Measurements from ENCODE around the gene SHMT2. TPM values are rescaled to one million over a fixed set of nuclear protein-coding genes. Genes with fewer than 3 reads are reported as not detected.

The SHMT2 gene
- total RNA-seq, 1 donor from 2014 or later, result 197 TPM

GRCh38 chr12:57187222-57188089 is 42.1 kb upstream of the SHMT2 start:
- no peak overlapping the region for H3K27ac ChIP-seq (ENCODE audit: low read depth, low read length)
- H2AFZ ChIP-seq (ENCODE audit: low read depth, low read length), result no peak overlapping the region
- no peaks in the 10 kb centered on the region for H3K27me3 ChIP-seq (ENCODE audit: insufficient read depth, low read length)
- peaks cover 82% of the 10 kb centered on the region for H4K20me1 ChIP-seq (ENCODE audit: insufficient read depth, low read length)
- FAIRE-seq (no peak), DNase-seq (ENCODE audit: low read depth) (no peak)
- H3K27me3 Mint-ChIP-seq (ENCODE audit: low read depth, unreplicated experiment), result no peaks in the 10 kb centered on the region
- no peaks in the 10 kb centered on the region for H3K4me1 ChIP-seq (ENCODE audit: insufficient read depth, low read length)
- H3K4me3 Mint-ChIP-seq (ENCODE audit: unreplicated experiment), result no peak overlapping the region
- TF ChIP-seq, protein P1, sequence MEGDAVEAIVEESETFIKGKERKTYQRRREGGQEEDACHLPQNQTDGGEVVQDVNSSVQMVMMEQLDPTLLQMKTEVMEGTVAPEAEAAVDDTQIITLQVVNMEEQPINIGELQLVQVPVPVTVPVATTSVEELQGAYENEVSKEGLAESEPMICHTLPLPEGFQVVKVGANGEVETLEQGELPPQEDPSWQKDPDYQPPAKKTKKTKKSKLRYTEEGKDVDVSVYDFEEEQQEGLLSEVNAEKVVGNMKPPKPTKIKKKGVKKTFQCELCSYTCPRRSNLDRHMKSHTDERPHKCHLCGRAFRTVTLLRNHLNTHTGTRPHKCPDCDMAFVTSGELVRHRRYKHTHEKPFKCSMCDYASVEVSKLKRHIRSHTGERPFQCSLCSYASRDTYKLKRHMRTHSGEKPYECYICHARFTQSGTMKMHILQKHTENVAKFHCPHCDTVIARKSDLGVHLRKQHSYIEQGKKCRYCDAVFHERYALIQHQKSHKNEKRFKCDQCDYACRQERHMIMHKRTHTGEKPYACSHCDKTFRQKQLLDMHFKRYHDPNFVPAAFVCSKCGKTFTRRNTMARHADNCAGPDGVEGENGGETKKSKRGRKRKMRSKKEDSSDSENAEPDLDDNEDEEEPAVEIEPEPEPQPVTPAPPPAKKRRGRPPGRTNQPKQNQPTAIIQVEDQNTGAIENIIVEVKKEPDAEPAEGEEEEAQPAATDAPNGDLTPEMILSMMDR (IDR thresholded peaks at IDR 0.05; ENCODE audit: insufficient read depth, low read depth, low read length), result no peak
- no peak for TF ChIP-seq EZH2 (IDR thresholded peaks at IDR 0.05; ENCODE audit: insufficient read depth, low read length)
- no peaks in the 10 kb centered on the region for H3K9me3 ChIP-seq (ENCODE audit: insufficient read depth, low read depth, low read length)
- no peak overlapping the region for H3K4me3 ChIP-seq (ENCODE audit: insufficient read depth, low read depth, low read length)
- H3K79me2 ChIP-seq (ENCODE audit: insufficient read depth, low read length), result no peaks in the 10 kb centered on the region
- H3K9me3 Mint-ChIP-seq (ENCODE audit: unreplicated experiment), result no peaks in the 10 kb centered on the region
- peaks cover 46% of the 10 kb centered on the region for H3K36me3 ChIP-seq (ENCODE audit: insufficient read depth, low read length)
- H3K36me3 Mint-ChIP-seq (ENCODE audit: low read depth, unreplicated experiment), result peaks cover 32% of the 10 kb centered on the region
- H3K4me2 ChIP-seq (ENCODE audit: low read length), result no peak overlapping the region
- H3K9ac ChIP-seq (ENCODE audit: low read length), result no peak overlapping the region
- H3K27ac Mint-ChIP-seq (ENCODE audit: unreplicated experiment), result no peak overlapping the region
- peaks cover 5% of the 10 kb centered on the region for H3K4me1 Mint-ChIP-seq (ENCODE audit: low read depth, unreplicated experiment)

DNA sequence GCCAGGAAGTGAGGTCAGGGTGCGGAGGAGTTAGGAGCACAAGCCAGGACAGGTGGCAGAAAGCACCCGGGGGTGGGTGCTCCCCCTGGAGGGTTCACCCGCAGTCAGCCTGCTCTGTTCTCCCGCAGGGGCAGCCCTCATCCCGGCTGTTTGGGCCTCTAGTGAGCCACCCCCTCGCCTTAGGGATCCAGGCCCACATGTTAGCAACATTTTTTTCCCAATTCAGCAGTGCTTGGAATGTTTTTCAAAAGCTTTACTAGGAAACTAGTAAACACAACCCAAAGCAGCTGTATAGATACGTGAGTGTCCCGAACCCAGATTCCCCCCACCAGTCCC is 41.5 kb upstream of the SHMT2 start:
- DNase-seq (ENCODE audit: low read depth) (no peak), FAIRE-seq (no peak)
- H3K27me3 Mint-ChIP-seq (ENCODE audit: low read depth, unreplicated experiment), result no peaks in the 10 kb centered on the region
- Histone ChIP-seq H3K4me2 (ENCODE audit: low read length) (no peak overlapping the region), H3K27ac (ENCODE audit: low read depth, low read length) (no peak overlapping the region), H4K20me1 (ENCODE audit: insufficient read depth, low read length) (peaks cover 78% of the 10 kb centered on the region), H3K4me1 (ENCODE audit: insufficient read depth, low read length) (no peaks in the 10 kb centered on the region), H3K9ac (ENCODE audit: low read length) (no peak overlapping the region), H3K9me3 (ENCODE audit: insufficient read depth, low read depth, low read length) (no peaks in the 10 kb centered on the region), H3K27me3 (ENCODE audit: insufficient read depth, low read length) (no peaks in the 10 kb centered on the region), H2AFZ (ENCODE audit: low read depth, low read length) (no peak overlapping the region), H3K79me2 (ENCODE audit: insufficient read depth, low read length) (no peaks in the 10 kb centered on the region), H3K4me3 (ENCODE audit: insufficient read depth, low read depth, low read length) (no peak overlapping the region), H3K36me3 (ENCODE audit: insufficient read depth, low read length) (peaks cover 46% of the 10 kb centered on the region)
- no peak for TF ChIP-seq EZH2 (IDR thresholded peaks at IDR 0.05; ENCODE audit: insufficient read depth, low read length)
- TF ChIP-seq, protein P1 (IDR thresholded peaks at IDR 0.05; ENCODE audit: insufficient read depth, low read depth, low read length), result no peak
- no peaks in the 10 kb centered on the region for H3K4me1 Mint-ChIP-seq (ENCODE audit: low read depth, unreplicated experiment)
- no peaks in the 10 kb centered on the region for H3K9me3 Mint-ChIP-seq (ENCODE audit: unreplicated experiment)
- no peak overlapping the region for H3K4me3 Mint-ChIP-seq (ENCODE audit: unreplicated experiment)
- peaks cover 32% of the 10 kb centered on the region for H3K36me3 Mint-ChIP-seq (ENCODE audit: low read depth, unreplicated experiment)
- no peak overlapping the region for H3K27ac Mint-ChIP-seq (ENCODE audit: unreplicated experiment)

DNA sequence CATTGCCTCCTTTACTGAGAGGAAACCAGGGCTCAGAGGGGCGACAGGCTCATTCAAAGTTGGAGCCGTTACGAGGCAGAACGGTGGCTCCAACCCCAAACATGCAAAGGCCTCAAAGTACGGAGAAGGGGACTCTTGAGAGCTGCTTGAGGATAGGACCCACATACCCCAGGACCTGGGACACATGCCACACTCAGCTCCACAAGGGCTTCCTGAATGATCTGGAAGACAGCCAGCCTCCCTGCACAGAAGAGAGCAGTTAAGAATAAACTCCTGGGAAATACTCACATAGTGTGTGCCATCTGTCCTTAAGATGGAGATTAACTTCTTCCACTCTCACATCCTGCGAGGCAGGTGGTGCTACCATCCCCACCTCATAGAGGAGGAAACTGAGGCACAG is 39.5 kb upstream of the SHMT2 start:
- Histone ChIP-seq H3K27ac (ENCODE audit: low read depth, low read length) (no peak overlapping the region), H4K20me1 (ENCODE audit: insufficient read depth, low read length) (peaks cover 70% of the 10 kb centered on the region), H3K27me3 (ENCODE audit: insufficient read depth, low read length) (no peaks in the 10 kb centered on the region), H3K4me1 (ENCODE audit: insufficient read depth, low read length) (no peaks in the 10 kb centered on the region), H3K36me3 (ENCODE audit: insufficient read depth, low read length) (peaks cover 47% of the 10 kb centered on the region), H3K9ac (ENCODE audit: low read length) (no peak overlapping the region), H3K4me2 (ENCODE audit: low read length) (no peak overlapping the region), H3K9me3 (ENCODE audit: insufficient read depth, low read depth, low read length) (no peaks in the 10 kb centered on the region), H3K79me2 (ENCODE audit: insufficient read depth, low read length) (no peaks in the 10 kb centered on the region), H2AFZ (ENCODE audit: low read depth, low read length) (no peak overlapping the region), H3K4me3 (ENCODE audit: insufficient read depth, low read depth, low read length) (no peak overlapping the region)
- Mint-ChIP-seq H3K4me3 (ENCODE audit: unreplicated experiment) (no peak overlapping the region), H3K27me3 (ENCODE audit: low read depth, unreplicated experiment) (no peaks in the 10 kb centered on the region), H3K36me3 (ENCODE audit: low read depth, unreplicated experiment) (peaks cover 29% of the 10 kb centered on the region), H3K4me1 (ENCODE audit: low read depth, unreplicated experiment) (no peaks in the 10 kb centered on the region), H3K27ac (ENCODE audit: unreplicated experiment) (no peak overlapping the region), H3K9me3 (ENCODE audit: unreplicated experiment) (no peaks in the 10 kb centered on the region)
- DNase-seq (ENCODE audit: low read depth), result peak; percentile 15
- TF ChIP-seq EZH2 (IDR thresholded peaks at IDR 0.05; ENCODE audit: insufficient read depth, low read length), result no peak
- TF ChIP-seq, protein P1 (IDR thresholded peaks at IDR 0.05; ENCODE audit: insufficient read depth, low read depth, low read length), result no peak
- no peak for FAIRE-seq
